ENCODE data around the gene EBF4.

The EBF4 gene

GRCh38 chr20:2691663-2692035, 931 bp upstream of the EBF4 start:
- Histone ChIP-seq H3F3A (ENCODE audit: low read depth) (no peaks in the 10 kb centered on the region), H3K9me2 (replicated peaks; ENCODE audit: low read depth, low read length) (no peaks in the 10 kb centered on the region), H3K9me3 (ENCODE audit: insufficient read depth, low read depth, low read length) (no peaks in the 10 kb centered on the region), H2AFZ (ENCODE audit: low read length) (no peak overlapping the region), H4K20me1 (ENCODE audit: insufficient read depth, low read length, poor library complexity, severe bottlenecking) (no peaks in the 10 kb centered on the region), H3K4me1 (ENCODE audit: insufficient read depth, low read length, poor library complexity, severe bottlenecking) (peaks cover 17% of the 10 kb centered on the region), H3K27me3 (ENCODE audit: insufficient read depth, low read length, poor library complexity, severe bottlenecking) (peaks cover 8% of the 10 kb centered on the region), H3K9ac (ENCODE audit: low read depth, low read length, poor library complexity, severe bottlenecking) (peak overlapping the region; percentile 41), H3K4me2 (ENCODE audit: low read depth, low read length, poor library complexity, severe bottlenecking) (peak overlapping the region; percentile 59), H3K36me3 (ENCODE audit: insufficient read depth, low read length) (no peaks in the 10 kb centered on the region), H3K79me2 (ENCODE audit: insufficient read depth, low read length) (no peaks in the 10 kb centered on the region), H3K4me3 (ENCODE audit: low read length, poor library complexity, severe bottlenecking) (peak overlapping the region; percentile 43)
- no peak for TF ChIP-seq EZH2phosphoT487 (IDR thresholded peaks at IDR 0.05; ENCODE audit: borderline replicate concordance)
- TF ChIP-seq CTCF (conservative IDR thresholded peaks at IDR 0.05; ENCODE audit: low read length): no peak

GRCh38 chr20:2692886-2693285, 306 bp downstream of the EBF4 start:
- H3K9me2 ChIP-seq (replicated peaks; ENCODE audit: low read depth, low read length): no peaks in the 10 kb centered on the region
- H3K9ac ChIP-seq (ENCODE audit: low read depth, low read length, poor library complexity, severe bottlenecking): no peak overlapping the region
- H3K4me2 ChIP-seq (ENCODE audit: low read depth, low read length, poor library complexity, severe bottlenecking): no peak overlapping the region
- no peak overlapping the region for H2AFZ ChIP-seq (ENCODE audit: low read length)
- TF ChIP-seq CTCF (conservative IDR thresholded peaks at IDR 0.05; ENCODE audit: low read length) (no peak), EZH2phosphoT487 (IDR thresholded peaks at IDR 0.05; ENCODE audit: borderline replicate concordance) (no peak)
- peaks cover 8% of the 10 kb centered on the region for H3K27me3 ChIP-seq (ENCODE audit: insufficient read depth, low read length, poor library complexity, severe bottlenecking)
- peaks cover 14% of the 10 kb centered on the region for H3K4me1 ChIP-seq (ENCODE audit: insufficient read depth, low read length, poor library complexity, severe bottlenecking)
- H3K36me3 ChIP-seq (ENCODE audit: insufficient read depth, low read length): no peaks in the 10 kb centered on the region
- H3K79me2 ChIP-seq (ENCODE audit: insufficient read depth, low read length): no peaks in the 10 kb centered on the region
- H3K9me3 ChIP-seq (ENCODE audit: insufficient read depth, low read depth, low read length): no peaks in the 10 kb centered on the region
- no peak overlapping the region for H3K4me3 ChIP-seq (ENCODE audit: low read length, poor library complexity, severe bottlenecking)
- no peaks in the 10 kb centered on the region for H4K20me1 ChIP-seq (ENCODE audit: insufficient read depth, low read length, poor library complexity, severe bottlenecking)
- H3F3A ChIP-seq (ENCODE audit: low read depth): no peaks in the 10 kb centered on the region

GRCh38 chr20:2693286-2694007, 867 bp downstream of the EBF4 start:
- no peaks in the 10 kb centered on the region for H3F3A ChIP-seq (ENCODE audit: low read depth)
- no peaks in the 10 kb centered on the region for H3K9me3 ChIP-seq (ENCODE audit: insufficient read depth, low read depth, low read length)
- H3K4me1 ChIP-seq (ENCODE audit: insufficient read depth, low read length, poor library complexity, severe bottlenecking): peaks cover 10% of the 10 kb centered on the region
- no peaks in the 10 kb centered on the region for H4K20me1 ChIP-seq (ENCODE audit: insufficient read depth, low read length, poor library complexity, severe bottlenecking)
- H3K4me3 ChIP-seq (ENCODE audit: low read length, poor library complexity, severe bottlenecking): peak overlapping the region; percentile 56
- no peak overlapping the region for H3K9ac ChIP-seq (ENCODE audit: low read depth, low read length, poor library complexity, severe bottlenecking)
- H3K36me3 ChIP-seq (ENCODE audit: insufficient read depth, low read length): no peaks in the 10 kb centered on the region
- TF ChIP-seq CTCF (conservative IDR thresholded peaks at IDR 0.05; ENCODE audit: low read length) (no peak), EZH2phosphoT487 (IDR thresholded peaks at IDR 0.05; ENCODE audit: borderline replicate concordance) (no peak)
- no peaks in the 10 kb centered on the region for H3K9me2 ChIP-seq (replicated peaks; ENCODE audit: low read depth, low read length)
- H3K79me2 ChIP-seq (ENCODE audit: insufficient read depth, low read length): no peaks in the 10 kb centered on the region
- H3K4me2 ChIP-seq (ENCODE audit: low read depth, low read length, poor library complexity, severe bottlenecking): peak overlapping the region; percentile 46
- no peak overlapping the region for H2AFZ ChIP-seq (ENCODE audit: low read length)
- H3K27me3 ChIP-seq (ENCODE audit: insufficient read depth, low read length, poor library complexity, severe bottlenecking): peaks cover 8% of the 10 kb centered on the region

Data from Loucy (cell line).